Loucy (cell line): ENCODE measurements around the gene HUNK.

Experiments
- EZH2phosphoT487 ChIP-seq: fragments of 200-600 bp; IDR thresholded peaks from 2 replicates; pipeline ENCODE4 v1.6.1; 2018; ENCODE audit warnings: antibody characterized with exemption, mild to moderate bottlenecking, moderate library complexity, borderline replicate concordance
- TF ChIP-seq, protein P1 (sequence below): fragments of 200-600 bp; sonication (generic); conservative IDR thresholded peaks from 2 replicates; pipeline ENCODE4 v1.5.1; 2014; ENCODE audit warnings: mild to moderate bottlenecking, antibody characterized with exemption, low read length

DNA sequence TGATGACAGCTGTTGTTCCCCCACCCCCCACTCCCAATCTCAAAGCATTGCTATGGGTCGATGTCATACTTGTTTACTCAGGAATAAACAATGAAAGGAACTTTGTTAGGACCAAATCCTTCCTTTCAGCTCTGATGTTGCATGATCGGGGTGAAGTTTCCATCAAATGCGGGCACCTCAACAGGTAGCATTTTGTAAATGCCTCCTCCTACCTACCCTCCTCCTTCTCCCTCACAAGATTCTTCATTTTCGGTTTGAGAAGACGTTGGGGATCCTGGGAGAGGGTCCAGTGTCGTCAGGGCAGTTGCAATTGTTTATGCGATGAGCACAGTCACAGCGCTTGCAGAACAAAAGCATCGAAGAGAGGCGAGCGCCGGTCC is 758 bp upstream of the HUNK start:
- TF ChIP-seq, protein P1, sequence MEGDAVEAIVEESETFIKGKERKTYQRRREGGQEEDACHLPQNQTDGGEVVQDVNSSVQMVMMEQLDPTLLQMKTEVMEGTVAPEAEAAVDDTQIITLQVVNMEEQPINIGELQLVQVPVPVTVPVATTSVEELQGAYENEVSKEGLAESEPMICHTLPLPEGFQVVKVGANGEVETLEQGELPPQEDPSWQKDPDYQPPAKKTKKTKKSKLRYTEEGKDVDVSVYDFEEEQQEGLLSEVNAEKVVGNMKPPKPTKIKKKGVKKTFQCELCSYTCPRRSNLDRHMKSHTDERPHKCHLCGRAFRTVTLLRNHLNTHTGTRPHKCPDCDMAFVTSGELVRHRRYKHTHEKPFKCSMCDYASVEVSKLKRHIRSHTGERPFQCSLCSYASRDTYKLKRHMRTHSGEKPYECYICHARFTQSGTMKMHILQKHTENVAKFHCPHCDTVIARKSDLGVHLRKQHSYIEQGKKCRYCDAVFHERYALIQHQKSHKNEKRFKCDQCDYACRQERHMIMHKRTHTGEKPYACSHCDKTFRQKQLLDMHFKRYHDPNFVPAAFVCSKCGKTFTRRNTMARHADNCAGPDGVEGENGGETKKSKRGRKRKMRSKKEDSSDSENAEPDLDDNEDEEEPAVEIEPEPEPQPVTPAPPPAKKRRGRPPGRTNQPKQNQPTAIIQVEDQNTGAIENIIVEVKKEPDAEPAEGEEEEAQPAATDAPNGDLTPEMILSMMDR, result no peak
- TF ChIP-seq EZH2phosphoT487, result no peak
